B cell (primary cell): ENCODE measurements around the gene GANC.

ENCODE experiments used
- EZH2 ChIP-seq: IDR thresholded peaks from 2 replicates; pipeline ENCODE4 v1.6.1; 2012; ENCODE audit warnings: borderline replicate concordance, low read depth, mild to moderate bottlenecking, moderate library complexity, low read length; ENCODE audit not compliant: insufficient read depth, poor library complexity, severe bottlenecking
- TF ChIP-seq, protein P1 (sequence below): fragments of 200-600 bp; IDR thresholded peaks from one replicate; pipeline ENCODE4 v1.8.0; 2022; ENCODE audit warnings: antibody characterized with exemption, mild to moderate bottlenecking

GRCh38 chr15:42331235-42331634, 58.2 kb downstream of the GANC start:
- TF ChIP-seq, protein P1, sequence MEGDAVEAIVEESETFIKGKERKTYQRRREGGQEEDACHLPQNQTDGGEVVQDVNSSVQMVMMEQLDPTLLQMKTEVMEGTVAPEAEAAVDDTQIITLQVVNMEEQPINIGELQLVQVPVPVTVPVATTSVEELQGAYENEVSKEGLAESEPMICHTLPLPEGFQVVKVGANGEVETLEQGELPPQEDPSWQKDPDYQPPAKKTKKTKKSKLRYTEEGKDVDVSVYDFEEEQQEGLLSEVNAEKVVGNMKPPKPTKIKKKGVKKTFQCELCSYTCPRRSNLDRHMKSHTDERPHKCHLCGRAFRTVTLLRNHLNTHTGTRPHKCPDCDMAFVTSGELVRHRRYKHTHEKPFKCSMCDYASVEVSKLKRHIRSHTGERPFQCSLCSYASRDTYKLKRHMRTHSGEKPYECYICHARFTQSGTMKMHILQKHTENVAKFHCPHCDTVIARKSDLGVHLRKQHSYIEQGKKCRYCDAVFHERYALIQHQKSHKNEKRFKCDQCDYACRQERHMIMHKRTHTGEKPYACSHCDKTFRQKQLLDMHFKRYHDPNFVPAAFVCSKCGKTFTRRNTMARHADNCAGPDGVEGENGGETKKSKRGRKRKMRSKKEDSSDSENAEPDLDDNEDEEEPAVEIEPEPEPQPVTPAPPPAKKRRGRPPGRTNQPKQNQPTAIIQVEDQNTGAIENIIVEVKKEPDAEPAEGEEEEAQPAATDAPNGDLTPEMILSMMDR: no peak
- TF ChIP-seq EZH2: no peak
